ENCODE results near the gene CDHR2. TPM values are rescaled to one million over a fixed set of nuclear protein-coding genes. Genes with fewer than 3 reads are reported as not detected.

CDHR2 gene
- total and polyA plus RNA-seq, 2 of the 13 experiments (the other 11 are each of a cell fraction or from before 2014, with no cell fraction given), result 17.9 to 20.9 TPM

GRCh38 chr5:176537554-176538229 lies 11.4 kb upstream of the CDHR2 start:
- Histone ChIP-seq H3K27ac (ENCODE audit: extremely low read length, insufficient read depth, low read length) (peak overlapping the region; percentile 95), H2AFZ (ENCODE audit: low read length) (no peak overlapping the region), H3K4me3 (replicated peaks in 1 of 3; ENCODE audit: insufficient read depth in 1 of 3, low read depth in 2 of 3, low read length in 3 of 3) (peak overlapping the region; percentile 90 to 98 (median 97)), H3K79me2 (ENCODE audit: insufficient read depth, low read length) (peaks cover 39% of the 10 kb centered on the region), H3K36me3 (replicated peaks in 1 of 2; ENCODE audit: control insufficient read depth in 1 of 2, insufficient read depth in 2 of 2, low read length in 2 of 2) (peaks cover 2 to 14% of the 10 kb centered on the region in 2 experiments; a peak in 1 of 5 replicates), H3K4me2 (ENCODE audit: low read depth, low read length) (peak overlapping the region; percentile 94), H3K9me3 (ENCODE audit: low read length) (no peaks in the 10 kb centered on the region), H4K20me1 (ENCODE audit: insufficient read depth, low read length) (peaks cover 26% of the 10 kb centered on the region), H3K27me3 (ENCODE audit: control insufficient read depth in 1 of 2, insufficient read depth in 2 of 2, low read length in 2 of 2) (no peaks in the 10 kb centered on the region; a peak in 1 of 5 replicates), H3K9ac (ENCODE audit: insufficient read depth, low read depth, low read length) (peak overlapping the region; percentile 91), H3K4me1 (ENCODE audit: insufficient read depth, low read length) (peaks cover 69% of the 10 kb centered on the region)
- WGBS (ENCODE audit: low lambda C conversion rate), result 0% methylated on average over 25 of the region's 43 CpGs
- intact Hi-C loops (cut with micrococcal nuclease; ENCODE audit: unreplicated experiment), result no loop called here
- FAIRE-seq, result peak; percentile 92
- peak; percentile 67 for ATAC-seq
- no TSS peak for BruUV-seq (replicated peaks)
- ChIA-PET CTCF (ENCODE audit: low intra/inter-chr PET ratio, low total read pairs) (no interaction called here), POLR2A (interaction anchor here (0.7 to 7.9 kb wide), 21 partner anchors 10 to 697 kb away, joined by 3 to 212 read pairs (median 4); partner anchors contain the start of genes CDHR2, CLTB, FAF2 and FGFR4)
- in situ Hi-C loops (cut with HindIII; ENCODE audit: extremely low pct_ligation_motif_present, low pct_unique_long_range_greater_than_20kb), result loop anchor here (5.0 to 25.0 kb wide), 2 partner anchors 120 to 825 kb away; partner anchors contain the start of genes CLTB, LMAN2 and RGS14
- DNase-seq (ENCODE audit: low spot score), result peak; percentile 98
- TF ChIP-seq IKZF4 (CRISPR knock-in tag; IDR thresholded peaks at IDR 0.05; ENCODE audit: borderline replicate concordance, low read depth, not compliant biosample characterization) (no peak), SRSF4 (IDR thresholded peaks at IDR 0.05; ENCODE audit: low read depth, low read length, poor library complexity, severe bottlenecking) (no peak), ZNF550 (CRISPR knock-in tag; IDR thresholded peaks at IDR 0.05; ENCODE audit: borderline replicate concordance) (no peak), PRDM4 (CRISPR knock-in tag; IDR thresholded peaks at IDR 0.05; ENCODE audit: borderline replicate concordance) (no peak), ZBTB10 (CRISPR knock-in tag; IDR thresholded peaks at IDR 0.05; ENCODE audit: borderline replicate concordance) (peak; percentile 96), ARHGAP35 (CRISPR knock-in tag; IDR thresholded peaks at IDR 0.05; ENCODE audit: borderline replicate concordance) (0 out of 2 replicates have a peak, but pooled peaks have one; percentile 8), TBL1XR1 (IDR thresholded peaks at IDR 0.05; ENCODE audit: borderline replicate concordance, low read length, partially characterized antibody) (peak; percentile 62), MZF1 (CRISPR knock-in tag; IDR thresholded peaks at IDR 0.05; ENCODE audit: borderline replicate concordance) (peak; percentile 87; the same call in 1 of the 2 replicates), ERF (CRISPR knock-in tag; IDR thresholded peaks at IDR 0.05) (0 out of 2 replicates have a peak, but pooled peaks have one; percentile 3), CEBPG (CRISPR knock-in tag; IDR thresholded peaks at IDR 0.05) (peak; percentile 87), ZNF674 (CRISPR knock-in tag; IDR thresholded peaks at IDR 0.05; ENCODE audit: low read depth) (0 out of 2 replicates have a peak, but pooled peaks have one; percentile 50), ZNF530 (CRISPR knock-in tag; IDR thresholded peaks at IDR 0.05; ENCODE audit: low read depth) (no peak), ATF1 (CRISPR knock-in tag; IDR thresholded peaks at IDR 0.05) (peak; percentile 92), BCLAF1 (IDR thresholded peaks at IDR 0.05) (no peak), ZFP82 (CRISPR knock-in tag; IDR thresholded peaks at IDR 0.05; ENCODE audit: borderline replicate concordance) (0 out of 2 replicates have a peak, but pooled peaks have one; percentile 44)

All from HepG2 (cell line).